ENCODE measurements around the gene AOAH. TPM values are rescaled to one million over a fixed set of nuclear protein-coding genes. Genes with fewer than 3 reads are reported as not detected.

The AOAH gene
- total RNA-seq, 1 experiment from 2014 or later: not detected

GRCh38 chr7:36464271-36464670 is 260.0 kb downstream of the AOAH start:
- peaks cover 6% of the 10 kb centered on the region for H3K9me3 Mint-ChIP-seq (ENCODE audit: unreplicated experiment)
- H3K4me3 Mint-ChIP-seq (ENCODE audit: unreplicated experiment): no peak overlapping the region
- TF ChIP-seq CTCF (IDR thresholded peaks at IDR 0.05; ENCODE audit: unreplicated experiment): no peak
- BruUV-seq (replicated peaks): no TSS peak
- ChIA-PET POLR2A (no interaction called here), CTCF (interaction anchor here (0.7 to 3.4 kb wide), 3 partner anchors 23 to 745 kb away, joined by 3 to 15 read pairs (median 4); no protein-coding TSS in a partner anchor)
- intact Hi-C loops (cut with micrococcal nuclease): no loop called here
- no peaks in the 10 kb centered on the region for H3K27me3 Mint-ChIP-seq (ENCODE audit: insufficient read depth, unreplicated experiment)
- peaks cover 3% of the 10 kb centered on the region for H3K4me1 Mint-ChIP-seq (ENCODE audit: insufficient read depth, unreplicated experiment)
- DNase-seq (ENCODE audit: unreplicated experiment): no peak
- H3K27ac Mint-ChIP-seq (ENCODE audit: low read depth, unreplicated experiment): no peak overlapping the region
- no peaks in the 10 kb centered on the region for H3K36me3 Mint-ChIP-seq (ENCODE audit: insufficient read depth, unreplicated experiment)
